HL-60 (cell line): ENCODE results near the gene LHX4.

Source experiments
- GABPA ChIP-seq: IDR thresholded peaks from 2 replicates; pipeline ENCODE4 v1.6.1; 2012; ENCODE audit warnings: low read depth
- POLR2AphosphoS5 ChIP-seq: IDR thresholded peaks from 2 replicates; pipeline ENCODE4 v1.6.1; 2012; ENCODE audit warnings: low read depth
- TF ChIP-seq, protein P1 (sequence below): IDR thresholded peaks from one replicate; pipeline ENCODE4 v1.5.1; 2011; ENCODE audit warnings: low read length, control low read depth, inconsistent platforms; ENCODE audit not compliant: insufficient read depth
- TF ChIP-seq, protein P2 (sequence below): IDR thresholded peaks from 2 replicates; pipeline ENCODE4 v1.6.1; 2012; ENCODE audit warnings: low read depth; ENCODE audit not compliant: insufficient replicate concordance

DNA sequence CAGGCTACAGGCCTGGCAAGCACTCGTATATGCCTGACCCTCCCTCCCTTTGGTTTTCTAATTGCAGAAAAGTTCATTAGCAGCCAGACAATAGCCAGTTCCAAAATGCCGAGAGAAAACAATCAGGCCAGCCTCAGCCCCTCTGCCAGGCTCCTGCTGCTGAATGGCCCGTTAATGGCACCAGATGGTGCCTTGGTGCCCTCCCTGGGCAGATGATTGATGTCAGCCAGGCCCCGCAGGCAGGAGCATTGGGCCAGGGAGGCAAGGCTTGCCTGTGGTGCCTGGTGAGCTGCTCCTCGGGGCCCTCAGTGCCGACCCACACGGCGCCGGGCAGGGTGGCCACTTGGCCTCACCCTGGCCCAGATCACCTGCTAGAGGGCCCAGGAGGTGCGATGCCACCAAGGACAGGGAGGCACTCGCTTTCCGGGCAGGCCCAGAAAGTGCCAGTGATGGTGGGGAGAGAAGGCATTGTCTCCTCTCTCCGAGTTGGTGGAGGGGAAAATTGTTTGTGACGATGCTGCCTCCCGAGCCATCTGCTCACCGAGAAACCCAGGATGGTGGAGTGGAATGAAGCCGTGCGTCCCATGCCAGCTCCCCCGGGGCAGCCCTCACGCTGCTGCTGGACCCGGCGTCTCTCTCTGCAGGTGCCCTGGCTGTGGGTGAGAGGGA, 47.3 kb upstream of the LHX4 start:
- TF ChIP-seq, protein P1, sequence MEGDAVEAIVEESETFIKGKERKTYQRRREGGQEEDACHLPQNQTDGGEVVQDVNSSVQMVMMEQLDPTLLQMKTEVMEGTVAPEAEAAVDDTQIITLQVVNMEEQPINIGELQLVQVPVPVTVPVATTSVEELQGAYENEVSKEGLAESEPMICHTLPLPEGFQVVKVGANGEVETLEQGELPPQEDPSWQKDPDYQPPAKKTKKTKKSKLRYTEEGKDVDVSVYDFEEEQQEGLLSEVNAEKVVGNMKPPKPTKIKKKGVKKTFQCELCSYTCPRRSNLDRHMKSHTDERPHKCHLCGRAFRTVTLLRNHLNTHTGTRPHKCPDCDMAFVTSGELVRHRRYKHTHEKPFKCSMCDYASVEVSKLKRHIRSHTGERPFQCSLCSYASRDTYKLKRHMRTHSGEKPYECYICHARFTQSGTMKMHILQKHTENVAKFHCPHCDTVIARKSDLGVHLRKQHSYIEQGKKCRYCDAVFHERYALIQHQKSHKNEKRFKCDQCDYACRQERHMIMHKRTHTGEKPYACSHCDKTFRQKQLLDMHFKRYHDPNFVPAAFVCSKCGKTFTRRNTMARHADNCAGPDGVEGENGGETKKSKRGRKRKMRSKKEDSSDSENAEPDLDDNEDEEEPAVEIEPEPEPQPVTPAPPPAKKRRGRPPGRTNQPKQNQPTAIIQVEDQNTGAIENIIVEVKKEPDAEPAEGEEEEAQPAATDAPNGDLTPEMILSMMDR = no peak
- no peak for TF ChIP-seq POLR2AphosphoS5
- TF ChIP-seq, protein P2, sequence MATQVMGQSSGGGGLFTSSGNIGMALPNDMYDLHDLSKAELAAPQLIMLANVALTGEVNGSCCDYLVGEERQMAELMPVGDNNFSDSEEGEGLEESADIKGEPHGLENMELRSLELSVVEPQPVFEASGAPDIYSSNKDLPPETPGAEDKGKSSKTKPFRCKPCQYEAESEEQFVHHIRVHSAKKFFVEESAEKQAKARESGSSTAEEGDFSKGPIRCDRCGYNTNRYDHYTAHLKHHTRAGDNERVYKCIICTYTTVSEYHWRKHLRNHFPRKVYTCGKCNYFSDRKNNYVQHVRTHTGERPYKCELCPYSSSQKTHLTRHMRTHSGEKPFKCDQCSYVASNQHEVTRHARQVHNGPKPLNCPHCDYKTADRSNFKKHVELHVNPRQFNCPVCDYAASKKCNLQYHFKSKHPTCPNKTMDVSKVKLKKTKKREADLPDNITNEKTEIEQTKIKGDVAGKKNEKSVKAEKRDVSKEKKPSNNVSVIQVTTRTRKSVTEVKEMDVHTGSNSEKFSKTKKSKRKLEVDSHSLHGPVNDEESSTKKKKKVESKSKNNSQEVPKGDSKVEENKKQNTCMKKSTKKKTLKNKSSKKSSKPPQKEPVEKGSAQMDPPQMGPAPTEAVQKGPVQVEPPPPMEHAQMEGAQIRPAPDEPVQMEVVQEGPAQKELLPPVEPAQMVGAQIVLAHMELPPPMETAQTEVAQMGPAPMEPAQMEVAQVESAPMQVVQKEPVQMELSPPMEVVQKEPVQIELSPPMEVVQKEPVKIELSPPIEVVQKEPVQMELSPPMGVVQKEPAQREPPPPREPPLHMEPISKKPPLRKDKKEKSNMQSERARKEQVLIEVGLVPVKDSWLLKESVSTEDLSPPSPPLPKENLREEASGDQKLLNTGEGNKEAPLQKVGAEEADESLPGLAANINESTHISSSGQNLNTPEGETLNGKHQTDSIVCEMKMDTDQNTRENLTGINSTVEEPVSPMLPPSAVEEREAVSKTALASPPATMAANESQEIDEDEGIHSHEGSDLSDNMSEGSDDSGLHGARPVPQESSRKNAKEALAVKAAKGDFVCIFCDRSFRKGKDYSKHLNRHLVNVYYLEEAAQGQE = no peak
- TF ChIP-seq GABPA = no peak
